Measurements from ENCODE around the gene C4A.
"Not testable (repeated sequence)": the region's sequence is repeated elsewhere in the genome, so short reads cannot be mapped to it uniquely, and the experiment has no call there.

Gene C4A

DNA sequence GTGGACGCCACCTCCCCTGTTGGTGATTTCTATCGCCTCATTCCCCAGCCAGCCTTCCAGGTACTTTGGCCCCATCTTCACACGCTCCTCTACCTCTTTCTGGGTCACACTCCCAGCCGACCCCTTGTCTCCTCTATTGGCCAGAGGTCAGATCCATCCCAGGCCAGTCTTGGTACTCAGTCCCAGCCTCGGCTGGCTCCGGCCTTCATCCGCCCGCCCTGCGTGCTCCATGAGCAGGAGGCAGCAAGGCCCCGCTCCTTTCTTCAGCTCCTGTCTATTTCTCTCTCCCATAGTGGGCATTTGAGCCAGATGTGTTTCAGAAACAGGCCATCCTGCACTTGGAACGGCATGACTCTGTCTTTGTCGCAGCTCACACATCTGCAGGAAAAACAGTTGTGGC lies 20.2 kb upstream of the C4A start:
- no peak for DNase-seq

DNA sequence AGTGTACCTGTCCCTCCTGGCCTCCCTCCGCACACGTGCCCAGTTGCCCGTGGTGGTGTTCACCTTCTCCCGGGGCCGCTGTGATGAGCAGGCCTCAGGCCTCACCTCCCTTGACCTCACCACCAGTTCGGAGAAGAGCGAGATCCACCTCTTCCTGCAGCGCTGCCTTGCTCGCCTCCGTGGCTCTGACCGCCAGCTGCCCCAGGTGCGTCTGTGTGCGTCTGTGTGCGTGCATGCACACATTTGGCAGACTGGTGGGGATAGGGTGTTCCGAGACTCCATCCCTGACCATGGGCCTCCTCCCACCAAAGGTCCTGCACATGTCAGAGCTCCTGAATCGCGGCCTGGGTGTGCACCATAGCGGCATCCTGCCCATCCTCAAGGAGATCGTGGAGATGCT lies 17.9 kb upstream of the C4A start:
- DNase-seq: no peak

DNA sequence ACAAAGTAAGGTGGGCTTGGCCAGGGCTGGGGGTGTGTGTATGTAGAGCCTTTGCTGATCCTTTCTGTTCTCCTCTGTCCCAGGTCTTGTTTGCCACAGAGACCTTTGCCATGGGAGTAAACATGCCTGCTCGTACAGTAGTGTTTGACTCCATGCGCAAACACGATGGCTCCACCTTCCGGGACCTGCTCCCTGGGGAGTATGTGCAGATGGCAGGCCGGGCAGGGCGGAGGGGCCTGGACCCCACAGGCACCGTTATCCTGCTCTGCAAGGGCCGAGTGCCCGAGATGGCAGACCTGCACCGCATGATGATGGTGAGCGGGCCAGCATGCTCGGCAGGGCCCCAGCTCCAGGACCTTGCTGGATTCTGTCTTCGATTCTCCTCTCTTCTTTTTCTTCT lies 16.2 kb upstream of the C4A start:
- no peak for DNase-seq

DNA sequence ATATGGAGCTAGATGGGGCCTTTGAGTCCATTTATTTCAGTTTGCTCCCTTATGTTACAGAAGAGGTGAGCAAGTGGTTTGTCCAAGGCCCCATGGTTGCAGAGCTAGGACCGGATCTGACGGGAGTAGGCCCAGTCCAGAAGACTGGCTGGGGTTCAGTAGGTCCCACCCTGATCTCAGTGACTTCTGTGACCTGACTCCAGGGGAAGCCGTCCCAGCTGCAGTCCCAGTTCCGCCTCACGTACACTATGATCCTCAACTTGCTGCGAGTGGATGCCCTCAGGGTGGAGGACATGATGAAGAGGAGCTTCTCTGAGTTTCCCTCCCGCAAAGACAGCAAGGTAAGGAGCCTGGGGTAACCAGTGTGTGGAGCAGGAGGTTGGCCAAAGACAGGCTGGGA lies 15.4 kb upstream of the C4A start:
- no peak for DNase-seq

DNA sequence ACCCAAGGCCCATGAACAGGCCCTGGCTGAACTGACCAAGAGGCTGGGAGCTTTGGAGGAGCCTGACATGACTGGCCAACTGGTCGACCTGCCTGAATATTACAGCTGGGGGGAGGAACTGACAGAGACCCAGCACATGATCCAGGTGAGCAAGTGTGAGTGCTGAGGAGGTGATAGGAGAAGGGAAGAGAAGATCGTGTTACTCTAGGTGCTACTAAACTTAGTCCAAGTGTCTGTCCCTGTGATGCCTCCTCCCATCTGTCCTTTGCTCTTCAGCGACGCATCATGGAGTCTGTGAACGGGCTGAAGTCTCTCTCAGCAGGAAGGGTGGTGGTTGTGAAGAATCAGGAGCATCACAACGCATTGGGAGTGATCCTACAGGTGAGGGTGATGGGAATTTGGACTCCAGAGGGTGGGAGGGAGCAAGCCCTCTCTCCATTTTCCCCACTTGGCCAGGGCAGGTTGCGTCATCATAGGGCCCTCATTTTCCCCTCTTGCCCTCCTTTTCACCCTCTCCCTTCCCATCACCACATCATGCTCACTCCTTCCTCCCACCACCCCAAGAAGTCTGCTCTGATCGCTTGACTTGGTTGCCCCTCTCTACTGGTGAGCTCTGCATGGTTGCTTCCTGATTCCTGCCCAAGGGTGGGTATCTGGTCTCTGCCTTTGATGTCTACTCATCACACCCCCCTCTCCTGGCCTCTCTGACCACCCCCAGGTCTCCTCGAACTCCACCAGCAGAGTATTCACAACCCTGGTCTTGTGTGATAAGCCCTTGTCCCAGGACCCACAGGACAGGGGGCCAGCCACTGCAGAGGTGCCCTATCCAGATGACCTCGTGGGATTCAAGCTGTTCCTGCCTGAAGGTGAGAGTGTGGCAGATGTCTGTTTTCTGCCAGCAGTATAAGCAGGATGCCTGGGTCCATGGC lies 14.6 kb upstream of the C4A start:
- no peak for DNase-seq

DNA sequence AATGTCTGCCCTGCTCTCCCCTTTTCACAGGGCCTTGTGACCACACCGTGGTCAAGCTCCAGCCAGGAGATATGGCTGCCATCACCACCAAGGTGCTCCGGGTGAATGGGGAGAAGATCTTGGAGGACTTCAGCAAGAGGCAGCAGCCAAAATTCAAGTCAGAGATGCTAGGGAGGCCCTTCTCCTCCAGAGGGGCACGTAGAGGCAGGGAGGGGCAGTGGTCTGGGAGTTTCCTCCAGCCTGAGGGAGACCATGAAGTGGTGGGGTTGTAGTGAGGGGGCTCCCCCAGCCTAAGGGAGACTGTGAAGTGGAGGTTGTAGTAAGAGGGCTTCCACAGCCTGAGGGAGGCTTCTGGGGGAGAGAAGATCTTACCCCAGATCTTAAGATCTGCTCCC lies 13.9 kb upstream of the C4A start:
- no peak for DNase-seq

DNA sequence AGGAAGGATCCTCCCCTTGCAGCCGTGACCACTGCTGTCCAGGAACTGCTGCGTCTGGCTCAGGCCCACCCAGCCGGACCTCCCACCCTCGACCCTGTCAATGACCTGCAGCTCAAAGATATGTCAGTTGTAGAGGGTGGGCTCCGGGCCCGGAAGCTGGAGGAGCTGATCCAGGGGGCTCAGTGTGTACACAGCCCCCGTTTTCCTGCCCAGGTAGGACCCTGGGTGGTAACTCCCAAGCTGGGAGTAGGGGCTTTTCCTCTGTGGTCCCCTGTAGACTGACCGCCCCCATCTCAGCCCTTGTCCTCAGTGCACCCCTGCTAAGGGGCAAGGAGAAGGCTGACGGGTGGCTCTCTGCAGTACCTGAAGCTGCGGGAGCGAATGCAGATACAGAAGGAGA lies 13.5 kb upstream of the C4A start:
- DNase-seq: no peak

DNA sequence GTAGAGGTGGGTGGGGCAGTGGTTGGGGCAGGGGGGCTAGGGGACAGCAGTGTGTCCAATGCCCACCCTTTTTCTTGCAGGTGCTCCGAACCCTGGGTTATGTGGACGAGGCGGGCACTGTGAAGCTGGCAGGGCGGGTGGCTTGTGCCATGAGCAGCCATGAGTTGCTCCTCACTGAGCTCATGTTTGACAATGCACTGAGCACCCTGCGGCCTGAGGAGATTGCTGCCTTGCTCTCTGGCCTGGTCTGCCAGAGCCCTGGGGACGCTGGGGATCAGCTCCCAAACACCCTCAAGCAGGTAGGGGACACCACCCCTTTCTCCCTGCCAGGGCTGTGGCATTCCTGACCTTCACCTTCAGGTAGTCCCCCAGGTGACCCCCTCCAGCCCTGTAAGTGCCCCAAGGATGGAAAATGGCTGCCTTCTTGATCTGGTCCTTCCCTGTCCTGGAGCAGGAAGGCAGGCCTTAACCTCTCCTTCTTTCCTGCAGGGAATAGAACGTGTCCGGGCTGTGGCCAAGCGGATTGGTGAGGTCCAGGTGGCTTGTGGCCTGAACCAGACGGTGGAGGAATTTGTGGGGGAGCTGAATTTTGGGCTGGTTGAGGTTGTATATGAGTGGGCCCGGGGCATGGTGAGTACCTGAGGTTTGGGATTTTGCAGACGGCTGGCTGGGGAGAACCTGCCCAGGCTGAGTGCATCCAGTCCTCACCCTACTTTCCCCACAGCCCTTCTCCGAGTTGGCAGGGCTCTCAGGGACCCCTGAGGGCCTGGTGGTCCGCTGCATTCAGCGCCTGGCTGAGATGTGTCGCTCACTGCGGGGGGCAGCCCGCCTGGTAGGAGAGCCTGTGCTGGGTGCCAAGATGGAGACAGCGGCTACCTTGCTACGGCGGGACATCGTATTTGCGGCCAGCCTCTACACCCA lies 12.8 kb upstream of the C4A start:
- no peak for DNase-seq

DNA sequence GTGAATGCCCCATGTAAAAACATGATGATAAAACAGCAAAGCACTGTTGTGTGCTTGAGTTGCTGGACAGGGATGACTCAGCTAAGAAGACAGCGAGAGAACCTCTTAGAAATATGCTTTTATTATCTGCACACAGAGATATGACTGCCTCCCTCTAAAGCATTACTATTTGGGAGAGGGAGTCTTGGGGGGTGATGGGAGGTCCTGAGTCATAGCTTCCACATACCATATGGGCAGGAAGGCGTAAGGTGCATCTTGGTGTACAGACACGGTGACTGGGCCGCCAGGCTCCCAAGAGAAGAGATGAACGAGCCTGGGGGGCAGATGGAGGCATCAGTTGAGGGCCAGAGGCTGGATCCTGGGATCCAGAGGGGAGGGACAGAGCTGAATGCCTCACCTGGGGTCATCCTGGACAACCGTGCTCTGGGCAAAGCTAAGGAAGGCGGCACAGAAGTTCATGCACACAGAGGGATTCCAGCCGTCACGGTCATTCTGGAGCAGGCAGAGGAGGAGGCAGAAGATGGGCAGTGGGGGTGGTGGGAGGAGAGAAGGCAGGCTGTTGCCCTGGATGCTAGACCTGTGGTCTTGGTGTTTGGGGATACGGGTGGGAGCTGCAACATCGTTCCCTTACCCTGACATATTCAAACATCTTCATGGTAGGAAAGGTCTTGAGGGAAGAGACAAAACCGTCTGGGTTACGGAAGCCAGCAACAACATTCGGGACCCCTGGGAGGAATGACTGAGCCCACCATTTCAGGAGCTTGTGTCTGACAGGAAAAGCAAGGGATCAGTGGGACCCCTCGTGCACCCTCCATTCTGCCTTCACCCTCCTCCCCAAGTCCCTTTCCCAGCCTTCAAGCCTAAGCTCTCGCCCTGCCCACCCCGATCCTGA lies 11.9 kb upstream of the C4A start:
- DNase-seq: no peak

DNA sequence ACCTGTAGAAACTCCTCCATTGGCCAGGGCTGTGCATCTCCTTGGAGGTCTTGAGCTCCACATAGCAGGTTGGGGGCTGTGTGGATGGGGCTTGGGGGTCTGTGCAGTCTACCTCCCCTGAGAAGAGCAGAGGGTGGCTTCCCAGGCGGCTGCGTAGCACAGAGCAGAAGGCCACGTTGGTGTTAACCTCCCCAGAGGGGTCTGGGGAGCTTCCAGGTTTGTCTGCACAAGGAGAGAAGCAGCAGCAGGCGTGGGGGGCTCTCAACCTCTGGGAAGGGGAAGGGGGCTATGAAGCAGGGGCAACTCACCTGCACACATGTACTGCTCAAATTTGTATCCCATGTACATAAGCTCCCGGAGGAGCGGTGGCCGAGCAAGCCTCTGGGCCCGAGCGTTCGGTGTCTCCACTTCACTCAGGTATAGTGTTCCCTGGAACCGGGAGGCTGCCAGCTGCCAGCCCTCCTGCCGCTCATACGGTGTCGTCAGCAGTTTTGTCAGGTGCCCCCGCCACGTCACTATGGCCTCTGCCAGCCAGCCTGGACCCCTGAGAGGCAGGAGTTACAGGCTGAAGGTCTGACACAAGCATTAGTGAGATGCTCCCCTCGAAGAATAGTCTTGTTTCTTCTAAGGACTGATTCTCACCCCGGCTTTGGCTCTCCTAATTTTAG lies 11.1 kb upstream of the C4A start:
- peak; percentile 15 for DNase-seq

DNA sequence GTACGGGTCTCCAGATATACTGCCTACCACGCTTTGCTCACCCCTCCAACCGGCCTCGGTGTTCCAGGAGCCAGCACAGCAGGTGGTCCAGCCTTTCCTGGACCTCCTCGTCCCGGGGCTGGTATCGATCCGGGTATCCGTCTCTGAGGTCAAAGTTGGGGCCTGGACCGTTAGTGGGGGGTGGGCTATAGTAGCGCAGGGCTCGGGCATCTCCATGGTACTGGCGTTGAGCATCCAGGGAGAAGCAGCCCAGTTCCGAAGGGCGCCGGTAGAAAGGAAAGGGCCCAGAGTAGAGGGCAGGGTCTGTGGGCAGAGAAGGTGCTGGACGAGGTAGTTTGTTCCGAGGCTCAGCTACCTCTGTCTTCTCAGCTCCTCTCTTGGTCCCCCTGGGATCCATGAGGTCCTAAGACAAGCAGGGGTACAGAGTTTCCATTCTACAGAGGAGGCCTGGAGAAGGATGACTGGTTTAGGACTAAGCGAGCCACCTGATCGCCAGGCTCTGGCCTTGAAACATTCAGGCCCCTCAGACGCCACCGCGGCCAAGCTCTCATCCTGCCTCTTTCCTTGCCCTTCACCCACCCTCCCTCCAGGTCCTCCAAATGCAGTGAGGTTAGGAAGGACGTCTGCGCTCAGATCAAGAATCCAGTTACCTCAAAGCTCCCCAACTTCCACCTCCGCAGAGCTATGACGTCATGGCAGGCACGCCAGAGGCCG lies 10.4 kb upstream of the C4A start:
- peak; percentile 22 for DNase-seq

DNA sequence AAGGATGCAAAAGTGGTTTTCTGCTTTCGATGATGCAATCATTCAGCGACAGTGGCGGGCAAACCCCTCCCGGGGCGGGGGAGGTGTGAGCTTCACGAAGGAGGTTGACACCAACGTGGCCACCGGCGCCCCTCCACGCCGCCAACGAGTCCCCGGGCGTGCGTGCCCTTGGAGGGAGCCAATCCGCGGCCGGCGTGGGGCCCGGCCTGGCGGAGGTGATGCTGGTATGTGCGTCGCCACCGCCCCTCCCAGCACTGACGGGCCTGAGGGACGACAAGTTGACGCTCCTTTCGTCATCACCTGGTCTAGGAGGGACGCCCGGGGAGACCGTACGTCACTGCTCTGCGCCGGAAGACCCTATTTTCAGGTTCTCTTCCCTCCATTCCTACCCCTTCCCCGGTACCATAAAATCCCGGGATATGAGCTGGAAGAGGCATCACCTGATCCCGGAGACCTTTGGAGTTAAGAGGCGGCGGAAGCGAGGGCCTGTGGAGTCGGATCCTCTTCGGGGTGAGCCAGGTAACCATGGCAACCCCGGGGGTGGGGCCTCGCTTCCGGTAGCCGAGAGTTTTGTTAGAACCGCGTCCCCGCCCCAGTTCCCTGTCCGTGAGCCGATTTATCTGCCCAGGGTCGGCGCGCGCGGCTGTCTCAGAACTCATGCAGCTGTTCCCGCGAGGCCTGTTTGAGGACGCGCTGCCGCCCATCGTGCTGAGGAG lies 9.7 kb upstream of the C4A start, which contains the start of gene DXO:
Gene DXO (minus strand): TSS at position 146 of the 716 bp plus-strand sequence. CDS start 463 bp downstream, outside the sequence.
- peak; percentile 98 for DNase-seq

DNA sequence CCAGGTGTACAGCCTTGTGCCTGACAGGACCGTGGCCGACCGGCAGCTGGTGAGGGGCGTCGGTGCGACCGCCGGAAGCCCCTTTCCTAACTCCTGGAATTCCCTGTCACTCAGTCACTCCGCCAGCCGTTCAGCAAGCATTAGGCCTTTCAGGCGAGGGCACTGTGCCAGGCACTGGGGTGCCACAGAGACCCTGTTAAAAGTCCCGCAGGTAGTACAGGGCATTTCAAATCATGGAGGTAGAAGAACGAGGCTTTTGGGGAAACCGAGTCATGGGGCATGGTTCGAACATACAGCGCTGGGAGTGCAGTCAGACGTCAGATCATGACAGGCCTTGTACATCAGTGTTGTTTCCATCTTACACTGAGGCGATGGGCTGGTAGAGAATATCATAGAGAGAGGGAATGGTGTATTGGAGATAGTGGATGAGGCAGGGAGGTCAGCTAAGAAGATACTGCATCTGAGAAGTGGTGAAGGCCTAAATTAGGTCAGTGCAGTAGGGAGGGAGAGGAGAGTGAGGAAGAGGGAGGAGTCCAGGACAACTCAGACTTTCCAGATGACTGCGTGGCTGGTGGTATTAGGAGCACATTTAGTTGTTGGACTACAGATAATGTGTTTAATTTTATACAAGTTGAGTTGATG lies 9.0 kb upstream of the C4A start:
- DNase-seq: peak; percentile 12

DNA sequence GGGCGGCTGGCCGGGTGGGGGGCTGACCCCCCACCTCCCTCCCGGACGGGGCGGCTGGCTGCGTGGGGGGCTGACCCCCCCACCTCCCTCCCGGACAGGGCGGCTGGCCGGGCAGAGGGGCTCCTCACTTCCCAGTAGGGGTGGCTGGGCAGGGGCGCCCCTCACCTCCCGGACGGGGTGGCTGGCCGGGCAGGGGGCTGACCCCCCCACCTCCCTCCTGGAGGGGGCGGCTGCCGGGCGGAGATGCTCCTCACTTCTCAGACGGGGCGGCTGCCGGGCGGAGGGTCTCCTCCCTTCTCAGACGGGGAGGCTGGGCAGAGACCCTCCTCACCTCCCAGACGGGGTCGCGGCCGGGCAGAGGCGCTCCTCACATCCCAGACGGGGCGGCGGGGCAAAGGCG lies 5.8 kb upstream of the C4A start:
- DNase-seq: not testable (repeated sequence)

DNA sequence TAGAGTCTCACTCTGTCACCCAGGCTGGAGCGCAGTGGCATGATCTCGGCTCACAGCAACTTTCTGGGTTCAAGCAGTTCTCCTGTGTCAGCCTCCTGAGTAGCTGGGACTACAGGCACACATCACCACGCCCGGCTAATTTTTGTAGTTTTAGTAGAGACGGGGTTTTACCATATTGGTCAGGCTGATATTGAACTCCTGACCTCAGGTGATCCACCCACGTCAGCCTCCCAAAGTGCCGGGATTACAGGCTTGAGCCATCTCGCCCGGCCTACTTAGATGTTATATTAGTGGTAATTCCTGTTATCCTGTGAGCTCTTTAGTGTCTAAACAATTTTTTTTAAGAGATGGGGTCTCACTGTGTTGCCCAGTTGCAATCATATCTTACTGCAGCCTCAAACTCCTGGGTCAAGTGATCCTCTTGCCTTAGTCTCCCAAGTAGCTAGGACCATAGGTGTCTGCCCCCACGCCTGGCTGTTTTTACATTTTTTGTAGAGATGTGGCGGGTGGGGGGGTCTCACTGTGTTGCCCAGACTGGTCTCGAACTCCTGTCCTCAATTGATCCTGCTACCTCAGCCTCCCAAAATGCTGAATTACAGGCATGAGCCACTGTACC lies 3.9 kb upstream of the C4A start:
- no peak for DNase-seq

DNA sequence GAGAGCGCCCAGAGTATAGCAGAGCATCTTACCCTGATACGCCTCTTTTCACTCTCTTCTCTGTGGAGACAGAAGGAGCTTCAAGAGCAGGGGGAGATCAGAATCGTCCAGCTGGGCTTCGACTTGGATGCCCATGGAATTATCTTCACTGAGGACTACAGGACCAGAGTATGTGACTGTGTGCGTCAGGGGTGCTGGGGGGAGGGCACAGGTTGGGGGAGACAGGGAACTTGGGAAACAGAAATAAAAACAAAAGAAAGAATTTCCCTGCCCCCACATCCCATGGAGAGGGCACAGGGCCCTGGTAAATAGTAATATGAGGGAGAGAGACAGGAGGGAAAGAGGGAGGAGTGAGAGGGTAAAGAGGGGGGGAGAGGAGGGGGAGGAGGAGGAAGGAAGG lies 3.0 kb upstream of the C4A start:
- no peak for DNase-seq

DNA sequence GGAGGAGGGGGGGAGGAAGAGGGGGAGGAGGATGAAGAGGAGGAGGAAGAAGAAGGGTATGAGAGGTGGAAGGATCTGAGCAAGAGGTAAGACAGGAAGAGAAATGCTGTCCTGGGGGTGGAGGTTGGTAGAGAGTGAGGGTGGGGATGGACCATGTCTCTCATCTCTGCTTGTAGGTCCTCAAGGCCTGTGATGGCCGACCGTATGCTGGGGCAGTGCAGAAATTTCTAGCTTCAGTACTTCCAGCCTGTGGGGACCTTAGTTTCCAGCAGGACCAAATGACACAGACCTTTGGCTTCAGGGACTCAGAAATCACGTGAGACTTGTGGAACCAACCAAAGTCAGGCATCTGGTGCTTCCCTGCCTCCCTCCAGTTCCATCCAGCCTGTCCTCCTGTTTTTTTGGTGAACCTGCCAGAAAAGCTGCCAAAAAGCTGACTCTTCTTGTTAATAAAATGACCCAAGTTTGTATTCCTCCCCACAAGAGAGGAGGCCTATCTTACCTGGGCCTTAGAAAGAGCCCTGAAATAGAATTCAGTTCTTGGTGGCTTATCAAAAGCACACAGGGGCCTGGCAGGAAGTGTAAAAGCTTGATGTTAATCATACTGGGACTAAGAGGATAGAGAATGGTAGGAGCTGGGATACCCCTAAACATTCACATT lies 2.5 kb upstream of the C4A start:
- DNase-seq: no peak

DNA sequence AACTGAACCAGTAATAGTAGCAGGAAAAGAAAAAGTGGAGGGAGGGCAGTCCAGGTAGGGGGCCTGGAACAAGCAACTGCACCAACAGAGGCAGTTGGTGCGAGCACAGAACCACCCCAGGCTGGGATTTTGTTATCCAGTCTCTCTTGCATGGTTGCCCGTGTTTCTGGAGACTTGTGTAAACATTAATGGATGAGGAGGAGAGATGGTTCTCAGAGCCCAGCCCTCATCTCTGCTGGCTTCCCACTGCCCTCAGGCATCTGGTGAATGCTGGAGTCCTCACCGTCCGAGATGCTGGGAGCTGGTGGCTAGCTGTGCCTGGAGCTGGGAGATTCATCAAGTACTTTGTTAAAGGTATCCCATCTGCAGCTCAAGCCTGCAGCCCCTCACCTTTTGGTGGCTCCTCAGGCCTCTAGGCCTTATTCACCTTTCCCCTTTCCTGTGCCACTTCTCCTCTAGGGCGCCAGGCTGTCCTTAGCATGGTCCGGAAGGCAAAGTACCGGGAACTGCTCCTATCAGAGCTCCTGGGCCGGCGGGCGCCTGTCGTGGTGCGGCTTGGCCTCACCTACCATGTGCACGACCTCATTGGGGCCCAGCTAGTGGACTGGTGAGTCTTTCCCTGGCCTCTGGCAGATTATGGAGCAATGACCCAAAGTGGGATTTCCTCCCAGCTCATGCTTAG lies 1.5 kb upstream of the C4A start:
- DNase-seq: not testable (repeated sequence)

DNA sequence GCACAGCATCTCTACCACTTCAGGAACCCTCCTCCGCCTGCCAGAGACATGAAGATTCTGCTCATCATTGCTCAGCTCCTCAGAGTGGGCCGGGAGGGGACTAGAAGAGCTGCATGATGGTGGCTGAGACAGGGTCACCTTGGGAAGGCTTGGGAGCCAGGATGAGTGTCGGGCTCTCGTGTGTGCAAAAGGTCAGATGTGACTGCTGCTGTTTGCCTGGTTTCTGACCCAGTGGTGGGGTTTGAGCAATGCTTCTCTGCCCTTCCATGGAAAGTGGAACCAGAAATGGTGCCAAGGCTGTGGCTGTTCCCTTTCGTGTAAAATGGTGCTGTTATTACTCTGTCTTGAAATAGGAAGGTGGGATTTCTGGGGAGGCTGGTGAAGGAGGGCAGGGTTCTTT lies 859 bp upstream of the C4A start:
- not testable (repeated sequence) for DNase-seq

Data from NCI-H146 (cell line).